ENCODE measurements around the gene PLAC1.

The PLAC1 gene

DNA sequence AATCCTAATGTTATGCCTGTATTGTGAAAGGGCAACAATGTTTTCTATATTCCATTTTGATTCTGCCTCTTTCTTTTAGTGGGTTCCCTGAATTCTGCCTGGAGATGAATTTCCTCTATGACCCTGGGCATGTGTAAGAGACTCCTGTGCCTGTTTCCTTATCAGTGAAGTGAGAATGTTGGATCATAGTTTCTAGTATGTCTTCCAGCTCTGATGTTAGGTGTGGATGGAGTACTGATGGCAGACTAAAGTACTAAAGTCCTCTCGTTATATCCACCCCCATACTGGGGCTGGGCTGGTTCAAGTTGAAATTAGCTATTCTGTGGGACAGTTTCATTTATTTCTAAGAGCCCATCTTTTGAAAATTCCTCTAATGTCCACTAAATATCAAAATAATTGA, 29.6 kb downstream of the PLAC1 start:
- H3K79me2 ChIP-seq (ENCODE audit: low read length): no peaks in the 10 kb centered on the region
- H2AFZ ChIP-seq (ENCODE audit: low read depth, low read length): no peak overlapping the region
- no peaks in the 10 kb centered on the region for H4K20me1 ChIP-seq (ENCODE audit: insufficient read depth, low read length)
- no peak overlapping the region for H3K4me3 ChIP-seq (ENCODE audit: low read length)
- no peak overlapping the region for H3K4me2 ChIP-seq (ENCODE audit: low read length)
- H3K27me3 ChIP-seq (ENCODE audit: low read depth, low read length): no peaks in the 10 kb centered on the region
- TF ChIP-seq, protein P1, sequence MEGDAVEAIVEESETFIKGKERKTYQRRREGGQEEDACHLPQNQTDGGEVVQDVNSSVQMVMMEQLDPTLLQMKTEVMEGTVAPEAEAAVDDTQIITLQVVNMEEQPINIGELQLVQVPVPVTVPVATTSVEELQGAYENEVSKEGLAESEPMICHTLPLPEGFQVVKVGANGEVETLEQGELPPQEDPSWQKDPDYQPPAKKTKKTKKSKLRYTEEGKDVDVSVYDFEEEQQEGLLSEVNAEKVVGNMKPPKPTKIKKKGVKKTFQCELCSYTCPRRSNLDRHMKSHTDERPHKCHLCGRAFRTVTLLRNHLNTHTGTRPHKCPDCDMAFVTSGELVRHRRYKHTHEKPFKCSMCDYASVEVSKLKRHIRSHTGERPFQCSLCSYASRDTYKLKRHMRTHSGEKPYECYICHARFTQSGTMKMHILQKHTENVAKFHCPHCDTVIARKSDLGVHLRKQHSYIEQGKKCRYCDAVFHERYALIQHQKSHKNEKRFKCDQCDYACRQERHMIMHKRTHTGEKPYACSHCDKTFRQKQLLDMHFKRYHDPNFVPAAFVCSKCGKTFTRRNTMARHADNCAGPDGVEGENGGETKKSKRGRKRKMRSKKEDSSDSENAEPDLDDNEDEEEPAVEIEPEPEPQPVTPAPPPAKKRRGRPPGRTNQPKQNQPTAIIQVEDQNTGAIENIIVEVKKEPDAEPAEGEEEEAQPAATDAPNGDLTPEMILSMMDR (IDR thresholded peaks at IDR 0.05; ENCODE audit: low read depth, low read length): no peak
- H3K27ac ChIP-seq (ENCODE audit: low read length): no peak overlapping the region
- H3K4me1 ChIP-seq (ENCODE audit: low read length): peaks cover 3% of the 10 kb centered on the region
- no peaks in the 10 kb centered on the region for H3K9me3 ChIP-seq (ENCODE audit: insufficient read depth, low read length)
- no peaks in the 10 kb centered on the region for H3K36me3 ChIP-seq (replicated peaks; ENCODE audit: low read depth, low read length)
- H3K9ac ChIP-seq (ENCODE audit: low read length): no peak overlapping the region

DNA sequence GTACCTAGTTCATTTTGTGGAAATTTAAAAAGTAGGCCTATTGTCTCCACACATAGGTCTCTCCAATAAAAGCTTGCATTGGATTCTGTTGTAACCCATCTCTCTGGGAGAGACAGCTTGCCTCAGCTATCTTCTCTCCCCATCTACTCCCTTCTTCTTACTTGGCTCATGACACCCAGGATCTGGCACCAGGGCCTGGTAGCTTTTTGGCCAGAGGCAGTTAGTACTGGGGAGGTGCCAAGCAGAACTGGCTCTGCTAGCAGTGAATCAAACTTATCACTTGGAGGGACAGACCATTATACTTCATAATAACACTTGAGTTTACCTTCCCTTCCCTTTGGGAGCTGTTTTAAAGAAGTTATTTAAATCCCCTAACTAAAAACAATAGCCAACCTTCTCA, 31.8 kb downstream of the PLAC1 start:
- no peaks in the 10 kb centered on the region for H3K36me3 ChIP-seq (replicated peaks; ENCODE audit: low read depth, low read length)
- H2AFZ ChIP-seq (ENCODE audit: low read depth, low read length): no peak overlapping the region
- no peaks in the 10 kb centered on the region for H3K9me3 ChIP-seq (ENCODE audit: insufficient read depth, low read length)
- H3K27me3 ChIP-seq (ENCODE audit: low read depth, low read length): no peaks in the 10 kb centered on the region
- no peak for TF ChIP-seq EZH2phosphoT487 (IDR thresholded peaks at IDR 0.05; ENCODE audit: low read depth)
- TF ChIP-seq, protein P1 (IDR thresholded peaks at IDR 0.05; ENCODE audit: low read depth, low read length): no peak
- H3K27ac ChIP-seq (ENCODE audit: low read length): no peak overlapping the region
- no peaks in the 10 kb centered on the region for H3K79me2 ChIP-seq (ENCODE audit: low read length)
- no peaks in the 10 kb centered on the region for H4K20me1 ChIP-seq (ENCODE audit: insufficient read depth, low read length)
- no peak overlapping the region for H3K9ac ChIP-seq (ENCODE audit: low read length)
- no peak overlapping the region for H3K4me3 ChIP-seq (ENCODE audit: low read length)
- peaks cover 16% of the 10 kb centered on the region for H3K4me1 ChIP-seq (ENCODE audit: low read length)
- H3K4me2 ChIP-seq (ENCODE audit: low read length): no peak overlapping the region

- Histone ChIP-seq H2AFZ (ENCODE audit: low read depth, low read length) (no peak overlapping the region), H3K79me2 (ENCODE audit: low read length) (no peaks in the 10 kb centered on the region), H3K27me3 (ENCODE audit: low read depth, low read length) (no peaks in the 10 kb centered on the region), H3K9me3 (ENCODE audit: insufficient read depth, low read length) (no peaks in the 10 kb centered on the region), H3K4me3 (ENCODE audit: low read length) (no peak overlapping the region), H3K27ac (ENCODE audit: low read length) (no peak overlapping the region), H3K4me1 (ENCODE audit: low read length) (peaks cover 17% of the 10 kb centered on the region), H3K4me2 (ENCODE audit: low read length) (no peak overlapping the region), H3K9ac (ENCODE audit: low read length) (no peak overlapping the region), H3K36me3 (replicated peaks; ENCODE audit: low read depth, low read length) (no peaks in the 10 kb centered on the region), H4K20me1 (ENCODE audit: insufficient read depth, low read length) (no peaks in the 10 kb centered on the region)
- TF ChIP-seq, protein P1 (IDR thresholded peaks at IDR 0.05; ENCODE audit: low read depth, low read length): no peak
- no peak for TF ChIP-seq EZH2phosphoT487 (IDR thresholded peaks at IDR 0.05; ENCODE audit: low read depth)
Observed at GRCh38 chrX:134625315-134625718, 33.0 kb downstream of the PLAC1 start.

GRCh38 chrX:134624046-134624430, 34.2 kb downstream of the PLAC1 start:
- H3K4me2 ChIP-seq (ENCODE audit: low read length): no peak overlapping the region
- no peak overlapping the region for H3K27ac ChIP-seq (ENCODE audit: low read length)
- no peak overlapping the region for H2AFZ ChIP-seq (ENCODE audit: low read depth, low read length)
- H3K4me3 ChIP-seq (ENCODE audit: low read length): no peak overlapping the region
- no peaks in the 10 kb centered on the region for H3K9me3 ChIP-seq (ENCODE audit: insufficient read depth, low read length)
- H3K4me1 ChIP-seq (ENCODE audit: low read length): peaks cover 17% of the 10 kb centered on the region
- H3K9ac ChIP-seq (ENCODE audit: low read length): no peak overlapping the region
- no peak for TF ChIP-seq EZH2phosphoT487 (IDR thresholded peaks at IDR 0.05; ENCODE audit: low read depth)
- TF ChIP-seq, protein P1 (IDR thresholded peaks at IDR 0.05; ENCODE audit: low read depth, low read length): no peak
- no peaks in the 10 kb centered on the region for H4K20me1 ChIP-seq (ENCODE audit: insufficient read depth, low read length)
- H3K36me3 ChIP-seq (replicated peaks; ENCODE audit: low read depth, low read length): no peaks in the 10 kb centered on the region
- H3K79me2 ChIP-seq (ENCODE audit: low read length): no peaks in the 10 kb centered on the region
- H3K27me3 ChIP-seq (ENCODE audit: low read depth, low read length): no peaks in the 10 kb centered on the region

Data from OCI-LY3 (cell line).